ENCODE results near the gene NBPF3.
"Not testable (repeated sequence)": the region's sequence is repeated elsewhere in the genome, so short reads cannot be mapped to it uniquely, and the experiment has no call there.

Gene NBPF3

GRCh38 chr1:21517660-21518480 is 77.9 kb downstream of the NBPF3 start:
- DNase-seq (ENCODE audit: extremely low read depth in 1 of 2, low read depth in 1 of 2): no peak

GRCh38 chr1:21518774-21519455 is 79.0 kb downstream of the NBPF3 start:
- no peak for DNase-seq (ENCODE audit: extremely low read depth in 1 of 2, low read depth in 1 of 2)

- DNase-seq (ENCODE audit: extremely low read depth in 1 of 2, low read depth in 1 of 2): not testable (repeated sequence)
Observed at GRCh38 chr1:21519486-21520070, 79.6 kb downstream of the NBPF3 start.

GRCh38 chr1:21520899-21521716 is 81.2 kb downstream of the NBPF3 start:
- no peak for DNase-seq (ENCODE audit: extremely low read depth in 1 of 2, low read depth in 1 of 2)

- no peak for DNase-seq (ENCODE audit: extremely low read depth in 1 of 2, low read depth in 1 of 2)
Observed at GRCh38 chr1:21521717-21522060, 81.8 kb downstream of the NBPF3 start.

- DNase-seq (ENCODE audit: extremely low read depth in 1 of 2, low read depth in 1 of 2): no peak
Observed at GRCh38 chr1:21522525-21523038, 82.6 kb downstream of the NBPF3 start.

- no peak for DNase-seq (ENCODE audit: extremely low read depth in 1 of 2, low read depth in 1 of 2)
Observed at GRCh38 chr1:21523297-21523813, 83.4 kb downstream of the NBPF3 start.

GRCh38 chr1:21524220-21524619 is 84.3 kb downstream of the NBPF3 start:
- DNase-seq (ENCODE audit: extremely low read depth in 1 of 2, low read depth in 1 of 2): no peak

GRCh38 chr1:21524686-21525339 is 84.9 kb downstream of the NBPF3 start:
- no peak for DNase-seq (ENCODE audit: extremely low read depth in 1 of 2, low read depth in 1 of 2)

GRCh38 chr1:21525340-21525717 is 85.4 kb downstream of the NBPF3 start:
- DNase-seq (ENCODE audit: extremely low read depth in 1 of 2, low read depth in 1 of 2): no peak

- DNase-seq (ENCODE audit: extremely low read depth in 1 of 2, low read depth in 1 of 2): no peak
Observed at GRCh38 chr1:21526441-21526840, 86.5 kb downstream of the NBPF3 start.

GRCh38 chr1:21530368-21531016 is 90.6 kb downstream of the NBPF3 start:
- DNase-seq (ENCODE audit: extremely low read depth in 1 of 2, low read depth in 1 of 2): no peak

- no peak for DNase-seq (ENCODE audit: extremely low read depth in 1 of 2, low read depth in 1 of 2)
Observed at GRCh38 chr1:21531241-21531640, 91.3 kb downstream of the NBPF3 start.

GRCh38 chr1:21532496-21532895 is 92.6 kb downstream of the NBPF3 start:
- no peak for DNase-seq (ENCODE audit: extremely low read depth in 1 of 2, low read depth in 1 of 2)

- DNase-seq (ENCODE audit: extremely low read depth in 1 of 2, low read depth in 1 of 2): no peak
Observed at GRCh38 chr1:21532992-21533534, 93.1 kb downstream of the NBPF3 start.

- DNase-seq (ENCODE audit: extremely low read depth in 1 of 2, low read depth in 1 of 2): no peak
Observed at GRCh38 chr1:21534146-21534545, 94.2 kb downstream of the NBPF3 start.

Data from activated CD8-positive, alpha-beta memory T cell treated with anti-CD3 and anti-CD28 coated beads for 1 hour (primary cell).